Measurements from ENCODE around the gene DNAJC5.

DNA sequence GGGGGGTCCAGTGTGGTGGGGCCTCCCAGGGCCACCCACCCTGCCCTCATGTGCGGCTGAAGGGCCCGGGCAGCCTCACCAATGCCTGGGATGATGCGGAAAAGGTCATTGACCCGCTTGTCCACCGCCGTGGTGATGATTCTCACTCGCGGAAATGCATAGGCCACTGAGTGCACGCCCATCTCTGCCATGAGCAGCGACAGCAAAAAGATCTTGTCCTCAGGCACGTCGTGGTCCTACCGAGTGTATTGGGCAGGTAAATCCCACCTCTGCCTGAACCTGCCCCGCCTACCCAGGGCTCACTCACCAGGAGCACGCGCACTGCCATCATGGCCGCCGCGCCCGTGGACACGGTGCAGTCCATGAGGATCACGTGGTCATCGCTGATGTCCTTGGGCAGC, 45.1 kb downstream of the DNAJC5 start:
- TF ChIP-seq CTCF (conservative IDR thresholded peaks at IDR 0.05; ENCODE audit: low read length) (no peak), EZH2phosphoT487 (IDR thresholded peaks at IDR 0.05; ENCODE audit: borderline replicate concordance, low read depth, low read length) (no peak)

All from OCI-LY7 (cell line).